Natural killer cell (primary cell): ENCODE data around the gene EBF3. TPM values are rescaled to one million over a fixed set of nuclear protein-coding genes. Genes with fewer than 3 reads are reported as not detected.

ENCODE experiments used
- ATAC-seq, 3 donors: fragments of 150-1000 bp in 2 of 3; fragments of 200-7000 bp in 1 of 3; cut with Tn5 transposase; 1 replicate in 1 of 3; 2 replicates in 2 of 3; pipeline ENCODE4 v1.10.0; 2021; ENCODE audit warnings: mild to moderate bottlenecking in 2 of 3, moderate library complexity in 2 of 3
- DNase-seq, 2 donors: peaks; one replicate each; pipeline versions ENCODE4 v3.0.0 to v3.0.0-alpha.2; 2013 to 2021; ENCODE audit warnings: mixed read lengths in 1 of 2
- H3K27ac ChIP-seq: one replicate; pipeline ENCODE4 v1.5.1; 2013; ENCODE audit warnings: mild to moderate bottlenecking, low read length
- H3K27me3 ChIP-seq: one replicate; pipeline ENCODE4 v1.6.1; 2013; ENCODE audit warnings: low read length; ENCODE audit not compliant: control insufficient read depth, insufficient read depth
- H3K36me3 ChIP-seq: one replicate; pipeline ENCODE4 v1.6.1; 2013; ENCODE audit warnings: low read length; ENCODE audit not compliant: control insufficient read depth, insufficient read depth
- H3K4me1 ChIP-seq: one replicate; pipeline ENCODE4 v1.6.1; 2013; ENCODE audit warnings: low read length; ENCODE audit not compliant: control insufficient read depth, insufficient read depth
- H3K4me3 ChIP-seq: one replicate; pipeline ENCODE4 v1.5.1; 2013; ENCODE audit warnings: low read length
- H3K9me3 ChIP-seq: one replicate; pipeline ENCODE4 v1.6.1; 2013; ENCODE audit warnings: low read length; ENCODE audit not compliant: control insufficient read depth, insufficient read depth
- H3K27ac Mint-ChIP-seq, 2 donors: one replicate each; pipeline ENCODE4 v1.8.0; 2022; ENCODE audit warnings: mild to moderate bottlenecking in 2 of 2, mixed read lengths in 2 of 2, moderate library complexity in 1 of 2
- H3K27me3 Mint-ChIP-seq, 2 donors: one replicate each; pipeline ENCODE4 v1.8.0; 2022; ENCODE audit warnings: low read depth in 2 of 2, mixed read lengths in 2 of 2
- H3K36me3 Mint-ChIP-seq: one replicate; pipeline ENCODE4 v1.8.0; 2022; ENCODE audit warnings: mixed read lengths
- H3K4me1 Mint-ChIP-seq, 2 donors: one replicate each; pipeline ENCODE4 v1.8.0; 2022; ENCODE audit warnings: mixed read lengths in 2 of 2
- H3K4me3 Mint-ChIP-seq: one replicate; pipeline ENCODE4 v1.8.0; 2022; ENCODE audit warnings: mild to moderate bottlenecking, moderate library complexity, mixed read lengths
- H3K9me3 Mint-ChIP-seq, 2 donors: one replicate each; pipeline ENCODE4 v1.8.0; 2022; ENCODE audit warnings: mixed read lengths in 2 of 2
- CTCF ChIP-seq: fragments of 200-600 bp; IDR thresholded peaks from one replicate; pipeline ENCODE4 v1.8.0; 2022; ENCODE audit warnings: antibody characterized with exemption
- WGBS: methylation state at CpG from one replicate; pipeline ENCODE4 v1.1.7; 2013; ENCODE audit warnings: missing lambda C conversion rate; ENCODE audit not compliant: insufficient coverage; 5-methylcytosine and 5-hydroxymethylcytosine counted together
- intact Hi-C: fragments of 100-400 bp; cut with micrococcal nuclease; formaldehyde crosslinking; loops from one replicate; pipeline ENCODE4 v1.14.2; 2022
- total RNA-seq, 4 donors: library from RNA; stranded (reverse); fragments of 120-200 nt in 1 of 4; gene quantifications; one replicate each; pipeline versions ENCODE4 v1.2.3 to v1.2.4, GENCODE V29; 2013 to 2022

EBF3 gene
- total RNA-seq, 3 donors from 2014 or later (not counting 1 experiment from before 2014, with no cell fraction given), result not detected

- Histone ChIP-seq H3K4me1 (no peaks in the 10 kb centered on the region), H3K27ac (no peak overlapping the region), H3K9me3 (no peaks in the 10 kb centered on the region), H3K4me3 (no peak overlapping the region), H3K27me3 (no peaks in the 10 kb centered on the region), H3K36me3 (no peaks in the 10 kb centered on the region)
- no peak overlapping the region for H3K4me3 Mint-ChIP-seq
- no peaks in the 10 kb centered on the region for H3K27me3 Mint-ChIP-seq
- H3K27ac Mint-ChIP-seq, result no peak overlapping the region
- no peaks in the 10 kb centered on the region for H3K36me3 Mint-ChIP-seq
- DNase-seq (no peak), ATAC-seq (no peak)
- 93% methylated on average over 26 of the region's 26 CpGs for WGBS
- no peaks in the 10 kb centered on the region for H3K4me1 Mint-ChIP-seq
- intact Hi-C loops, result no loop called here
- no peak for TF ChIP-seq CTCF
- H3K9me3 Mint-ChIP-seq, result no peaks in the 10 kb centered on the region
Measured at GRCh38 chr10:129837909-129838582, 126.0 kb downstream of the EBF3 start.

- intact Hi-C loops, result no loop called here
- Histone ChIP-seq H3K27me3 (no peaks in the 10 kb centered on the region), H3K9me3 (no peaks in the 10 kb centered on the region), H3K4me3 (no peak overlapping the region), H3K27ac (no peak overlapping the region), H3K4me1 (no peaks in the 10 kb centered on the region), H3K36me3 (no peaks in the 10 kb centered on the region)
- Mint-ChIP-seq H3K27ac (no peak overlapping the region), H3K4me1 (no peaks in the 10 kb centered on the region), H3K27me3 (no peaks in the 10 kb centered on the region), H3K9me3 (no peaks in the 10 kb centered on the region), H3K36me3 (no peaks in the 10 kb centered on the region), H3K4me3 (no peak overlapping the region)
- WGBS, result 95% methylated on average over 6 of the region's 7 CpGs
- TF ChIP-seq CTCF, result no peak
- DNase-seq, result no peak
- ATAC-seq, result no peak
Measured at GRCh38 chr10:129836253-129836652, 127.8 kb downstream of the EBF3 start.

- Mint-ChIP-seq H3K4me3 (no peak overlapping the region), H3K4me1 (no peaks in the 10 kb centered on the region), H3K36me3 (no peaks in the 10 kb centered on the region), H3K27me3 (no peaks in the 10 kb centered on the region), H3K9me3 (no peaks in the 10 kb centered on the region), H3K27ac (no peak overlapping the region)
- intact Hi-C loops, result no loop called here
- Histone ChIP-seq H3K36me3 (no peaks in the 10 kb centered on the region), H3K9me3 (no peaks in the 10 kb centered on the region), H3K27me3 (no peaks in the 10 kb centered on the region), H3K4me3 (no peak overlapping the region), H3K4me1 (no peaks in the 10 kb centered on the region), H3K27ac (no peak overlapping the region)
- 83% methylated on average over 15 of the region's 15 CpGs for WGBS
- ATAC-seq (no peak), DNase-seq (no peak)
- TF ChIP-seq CTCF, result no peak
Measured at GRCh38 chr10:129833994-129834739, 129.9 kb downstream of the EBF3 start.
